ENCODE results near the gene POC1A.

POC1A gene

DNA sequence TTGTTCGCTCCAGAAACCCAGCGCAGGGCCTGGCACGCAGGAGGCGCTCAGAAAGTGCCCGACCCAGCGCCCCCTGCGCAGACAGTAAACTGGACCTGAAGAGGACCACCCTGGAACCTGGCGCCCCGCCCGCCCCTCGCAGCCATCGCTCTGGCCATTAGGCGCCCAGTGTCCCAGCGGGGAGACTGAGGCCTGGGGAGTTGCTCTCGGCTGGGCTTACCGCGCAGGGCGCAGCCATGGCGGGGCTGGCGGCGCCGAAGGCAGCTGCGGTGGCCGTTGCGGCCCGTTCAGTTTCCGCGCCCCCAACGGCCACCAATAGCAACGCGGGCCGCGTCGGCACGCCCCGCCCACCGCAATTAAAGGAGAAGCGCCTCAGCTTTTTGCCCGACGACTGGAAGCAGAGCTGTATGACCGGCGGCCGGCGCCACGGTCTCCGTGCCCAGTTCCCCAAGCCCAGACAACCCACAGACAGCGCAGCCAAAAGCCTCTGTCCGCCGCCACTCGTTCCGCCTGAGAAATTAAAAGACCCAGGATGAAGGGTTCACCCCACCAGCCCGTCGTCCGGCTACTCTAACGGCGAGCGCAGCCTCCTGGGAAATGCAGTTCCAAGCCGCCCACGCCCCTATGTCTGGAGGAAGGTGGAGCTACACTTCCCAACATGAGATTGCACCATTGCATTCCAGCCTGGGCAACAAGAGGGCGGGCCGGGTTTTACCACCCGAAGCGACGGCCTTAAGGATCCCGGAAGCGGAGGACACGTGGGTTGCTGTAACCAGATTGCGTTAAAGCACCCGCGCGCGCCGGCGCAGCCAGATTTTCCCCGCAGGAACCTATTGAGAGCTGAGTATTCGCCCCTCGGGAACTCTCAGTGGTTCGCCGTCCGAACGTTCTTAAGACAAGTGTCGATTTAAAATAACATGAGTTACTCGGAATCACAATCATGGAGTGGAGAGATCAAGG lies at the start of gene POC1A:
TSS of gene POC1A (minus strand) at position 289 of the 960 bp plus-strand sequence. CDS start at position 238, 51 bp downstream.
- DNase-seq, result peak; percentile 63 to 69 (median 67)

- DNase-seq, result no peak
These were observed 49.5 kb upstream of the POC1A start for GRCh38 chr3:52203701-52204100.

GRCh38 chr3:52202384-52203077 lies 48.3 kb upstream of the POC1A start:
- no peak for DNase-seq

GRCh38 chr3:52200981-52201679 lies 46.9 kb upstream of the POC1A start:
- DNase-seq, result no peak

DNA sequence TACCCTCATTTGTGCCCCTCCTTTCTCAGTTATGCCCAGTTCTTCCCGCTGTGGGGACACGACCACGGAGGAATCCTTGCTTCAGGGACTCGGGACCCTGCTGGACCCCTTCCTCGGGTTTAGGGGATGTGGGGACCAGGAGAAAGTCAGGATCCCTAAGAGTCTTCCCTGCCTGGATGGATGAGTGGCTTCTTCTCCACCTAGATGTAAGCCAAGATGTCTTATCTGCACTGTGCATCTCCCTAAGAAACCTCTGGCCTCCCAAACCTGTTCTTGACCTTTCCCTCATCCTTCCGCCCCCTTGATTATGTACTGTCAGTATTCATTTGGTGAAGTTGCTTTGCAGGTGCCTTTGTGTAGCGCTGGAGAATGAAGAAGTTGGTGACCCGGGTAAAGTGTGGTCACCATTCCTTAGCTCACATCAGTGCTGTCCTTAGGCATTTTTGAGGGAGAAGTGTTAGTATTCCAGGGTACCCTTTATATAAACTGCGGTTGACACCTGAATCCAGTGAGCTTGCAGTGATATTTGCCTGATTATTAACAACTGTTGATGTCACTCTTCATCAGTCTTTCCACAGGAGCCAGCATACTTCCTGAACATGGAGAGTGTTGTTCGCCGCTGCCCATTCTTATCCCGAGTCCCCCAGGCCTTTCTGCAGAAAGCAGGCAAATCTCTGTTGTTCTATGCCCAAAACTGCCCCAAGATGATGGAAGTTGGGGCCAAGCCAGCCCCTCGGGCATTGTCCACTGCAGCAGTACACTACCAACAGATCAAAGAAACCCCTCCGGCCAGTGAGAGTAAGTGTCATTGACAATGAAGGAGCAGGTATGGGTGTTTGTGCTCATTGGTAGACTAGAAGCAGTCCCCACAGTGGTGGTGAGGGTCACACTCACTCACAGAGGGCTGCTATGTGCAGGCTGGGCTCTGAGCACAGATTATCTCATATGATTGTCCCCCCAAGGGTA lies 44.7 kb upstream of the POC1A start:
- DNase-seq, result no peak

- peak; percentile 85 to 93 (median 89) for DNase-seq
These were observed 43.8 kb upstream of the POC1A start, which contains the start of gene ALAS1 for GRCh38 chr3:52197842-52198625. Gene ALAS1, plus strand, starts transcription at chr3:52198160. Its CDS starts 1,082 bp downstream, at chr3:52199242.

DNA sequence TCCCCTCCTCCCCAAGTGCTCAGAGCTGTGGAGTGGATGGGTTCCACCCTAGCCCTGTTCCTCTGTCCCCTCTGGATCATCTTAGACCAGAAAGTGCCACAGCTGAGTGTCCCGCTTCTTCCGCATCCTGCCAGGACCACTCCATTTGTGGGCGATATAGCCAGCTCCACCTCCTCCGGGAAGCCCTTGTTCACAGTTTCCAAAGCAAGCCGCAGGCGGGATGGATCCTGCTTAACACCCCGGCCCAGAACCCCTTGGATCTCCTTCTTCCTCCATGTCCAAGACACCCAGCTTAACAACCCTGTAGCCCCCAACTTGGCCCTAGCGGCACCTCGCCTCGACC lies 43.2 kb upstream of the POC1A start:
- no peak for DNase-seq

DNA sequence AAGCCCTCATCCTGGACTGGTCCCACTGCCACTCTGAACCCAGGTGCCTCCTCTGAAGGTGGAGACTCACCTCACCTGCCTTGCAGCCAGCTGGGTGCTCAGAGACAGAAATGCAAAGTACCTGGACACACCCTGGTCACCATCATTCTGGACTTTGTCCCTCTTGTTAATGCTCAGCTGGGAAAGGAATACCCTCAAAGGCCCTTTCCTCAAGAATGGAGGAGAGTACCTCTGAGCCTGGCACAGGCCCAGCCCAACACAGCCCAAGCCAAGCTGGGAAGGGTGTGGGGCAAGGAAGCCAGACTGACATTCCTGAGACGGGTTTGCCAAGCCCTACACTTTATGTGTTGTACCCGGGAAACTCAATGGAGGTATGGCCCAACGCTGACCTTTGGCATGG lies 42.8 kb upstream of the POC1A start:
- no peak for DNase-seq

- no peak for DNase-seq
These were observed 41.7 kb upstream of the POC1A start for GRCh38 chr3:52195823-52196331.

DNA sequence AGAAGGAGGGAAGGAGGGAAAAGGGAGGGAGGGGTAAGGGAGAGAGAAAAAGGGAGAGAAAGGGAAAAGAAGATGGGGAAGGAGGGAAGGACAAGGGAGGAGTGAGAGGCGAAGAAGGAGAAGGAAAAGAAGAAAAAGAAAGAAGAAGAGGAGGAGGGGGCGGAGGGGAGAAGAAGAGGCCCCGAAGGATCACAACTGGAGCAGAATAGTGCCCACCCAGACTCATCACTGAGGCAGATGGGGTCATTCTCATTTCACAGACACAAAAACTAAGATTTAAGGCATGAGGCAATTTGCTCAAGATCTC lies 41.0 kb upstream of the POC1A start:
- no peak for DNase-seq

- DNase-seq, result no peak
These were observed 40.5 kb upstream of the POC1A start for GRCh38 chr3:52194485-52195290.

- DNase-seq, result no peak
These were observed 38.8 kb upstream of the POC1A start for GRCh38 chr3:52193065-52193464.

DNA sequence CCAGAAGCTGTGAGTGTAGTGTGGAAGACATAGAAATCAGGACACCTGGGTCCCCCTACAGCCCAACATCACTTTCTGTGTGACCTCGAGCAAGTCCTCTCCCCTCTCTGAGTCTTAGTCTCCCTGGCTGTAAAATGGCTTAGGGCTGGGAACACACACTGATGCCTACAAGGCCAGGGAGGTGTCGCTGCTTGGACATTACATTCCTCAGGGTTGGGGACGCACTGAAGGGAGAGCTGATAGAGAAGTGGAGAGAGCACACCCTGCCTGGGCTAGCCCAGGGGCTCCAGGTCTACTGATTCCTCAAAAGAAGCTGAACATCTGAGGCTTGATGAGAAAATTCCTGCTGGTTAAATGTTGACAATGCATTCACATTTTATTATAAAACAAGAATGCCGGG lies 37.4 kb upstream of the POC1A start:
- no peak for DNase-seq

DNA sequence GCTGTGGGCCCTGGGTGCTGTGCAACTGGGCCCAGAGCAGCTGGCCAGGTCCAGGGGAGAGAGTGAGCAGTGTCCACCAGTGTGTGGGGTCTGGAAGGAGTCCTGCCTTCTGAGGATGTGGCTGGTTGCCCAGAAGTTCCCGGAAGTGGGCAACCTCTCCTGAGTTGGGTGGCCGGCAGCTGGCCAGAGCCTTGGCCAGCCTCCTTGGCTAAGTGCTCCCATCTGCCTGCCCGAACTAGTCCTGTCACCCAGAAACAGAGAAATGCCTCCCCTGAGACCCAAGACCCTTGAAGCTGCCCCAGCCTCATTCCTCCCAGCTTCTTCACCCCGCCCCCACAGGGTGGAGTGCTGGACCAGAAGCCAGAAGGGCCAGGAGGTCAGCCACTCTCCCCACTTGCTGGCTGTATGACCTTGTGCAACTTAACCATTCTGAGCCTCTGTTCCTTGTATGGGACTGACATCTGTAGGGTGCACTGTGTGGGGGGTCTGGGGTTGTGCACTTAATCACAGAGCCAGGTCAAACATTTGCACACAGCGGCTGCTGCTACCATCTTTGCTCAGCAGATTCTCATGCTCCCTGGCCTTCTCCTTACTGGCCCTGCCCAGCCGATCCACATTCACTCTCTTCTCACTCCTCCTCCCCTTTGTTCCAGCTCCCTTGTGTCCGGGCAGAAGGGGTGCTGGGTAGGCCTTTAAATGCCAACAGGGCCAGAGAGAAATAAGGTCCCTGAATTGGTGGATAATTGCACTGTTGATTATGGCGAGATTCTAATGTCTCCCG lies 36.3 kb upstream of the POC1A start:
- no peak for DNase-seq

DNA sequence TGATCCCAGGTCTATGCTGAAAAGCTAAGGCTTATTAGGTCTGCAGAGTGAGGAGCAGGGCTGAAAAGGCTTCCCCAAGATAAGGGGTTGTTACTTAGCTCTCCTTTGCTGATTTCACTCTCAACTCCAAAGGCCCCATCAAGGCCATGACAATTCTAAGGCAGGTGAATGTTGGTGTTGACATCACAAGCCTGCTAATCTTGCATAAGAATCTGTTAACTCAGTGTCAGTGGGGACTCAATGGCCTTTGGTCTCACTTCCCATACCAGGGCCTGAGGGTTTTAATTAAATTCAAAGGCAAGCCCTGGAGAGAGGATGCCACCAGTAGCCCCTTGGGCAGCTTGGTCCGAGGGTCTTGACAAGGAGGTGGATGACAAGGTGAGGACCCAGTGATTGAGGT lies 34.3 kb upstream of the POC1A start:
- DNase-seq, result no peak

DNA sequence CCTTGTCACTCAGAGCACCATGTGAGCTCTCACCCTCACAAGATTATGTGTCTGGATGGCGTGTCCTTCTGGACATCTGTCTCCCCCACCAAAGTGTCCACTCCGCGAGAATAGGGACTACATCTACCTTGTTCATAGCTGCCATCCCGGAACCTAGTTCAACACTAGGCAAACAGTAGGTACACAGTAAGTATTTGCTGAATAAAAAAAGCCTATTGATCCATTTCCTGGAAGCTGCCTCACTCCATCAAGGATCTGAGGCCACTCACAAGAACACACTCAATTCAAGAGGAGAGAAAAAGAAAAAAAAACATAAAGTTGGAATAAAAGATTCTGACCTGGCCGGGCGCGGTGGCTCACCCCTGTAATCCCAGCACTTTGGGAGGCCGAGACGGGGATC lies 32.5 kb upstream of the POC1A start:
- no peak for DNase-seq

DNA sequence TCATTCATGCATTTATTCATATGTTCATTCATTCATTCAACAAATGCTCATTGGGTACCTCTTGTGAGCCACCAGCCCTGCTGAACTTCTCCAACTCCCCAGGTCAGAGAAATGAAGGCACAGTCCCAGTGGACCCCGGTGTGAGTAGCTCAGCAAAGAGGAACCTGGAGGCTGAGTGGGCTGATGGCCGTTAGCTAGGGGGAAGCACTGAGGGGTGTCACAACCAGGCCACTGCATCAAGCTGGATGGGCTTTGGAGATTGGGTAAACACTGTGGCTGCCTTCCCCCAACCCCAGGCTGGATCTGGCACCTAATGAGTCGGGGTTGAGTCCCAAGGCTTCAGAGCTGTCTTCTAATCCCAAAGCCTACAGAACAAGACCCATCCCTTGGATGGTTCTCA lies 31.6 kb upstream of the POC1A start:
- no peak for DNase-seq

GRCh38 chr3:52185311-52185710 lies 31.1 kb upstream of the POC1A start:
- no peak for DNase-seq

- DNase-seq, result no peak
These were observed 30.5 kb upstream of the POC1A start for GRCh38 chr3:52184690-52185089.

Measured in activated CD4-positive, CD25-positive, alpha-beta regulatory T cell (primary cell).